ENCODE measurements around the gene C9orf72. TPM values are rescaled to one million over a fixed set of nuclear protein-coding genes. Genes with fewer than 3 reads are reported as not detected.

The C9orf72 gene
- total and polyA plus RNA-seq, 2 of the 13 experiments (the other 11 are each of a cell fraction or from before 2014, with no cell fraction given): 3.1 to 5.9 TPM

DNA sequence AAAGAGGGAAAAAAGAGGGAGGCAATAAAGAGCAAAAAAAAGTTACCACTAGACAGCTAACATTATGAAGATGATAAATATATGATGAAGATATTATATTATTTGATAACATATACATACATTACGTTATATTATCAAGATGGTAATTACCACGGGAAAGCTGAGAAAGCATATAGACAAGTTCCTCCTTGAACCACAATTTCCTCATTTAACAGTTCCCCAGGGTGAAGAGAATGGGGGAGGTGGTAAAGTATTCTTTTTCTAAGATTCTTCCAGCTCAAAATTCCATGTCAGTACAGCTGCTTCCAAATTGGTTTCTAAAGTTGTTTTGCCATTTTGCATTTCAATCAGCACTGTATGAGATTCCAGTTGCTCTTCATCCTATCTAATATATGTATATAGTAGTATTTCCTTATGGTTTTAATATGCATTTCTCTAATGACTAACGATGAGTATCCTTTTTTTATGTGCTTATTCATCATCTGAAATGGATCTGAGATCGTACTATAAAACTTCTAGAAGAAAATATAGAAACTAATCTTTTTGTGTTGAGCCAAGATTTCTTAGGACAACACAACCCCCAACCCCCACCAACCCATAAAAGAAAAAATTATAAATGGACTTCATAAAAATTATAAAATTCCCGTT lies 49.5 kb upstream of the C9orf72 start:
- BruUV-seq (replicated peaks): no TSS peak
- no peak overlapping the region for H3K4me3 ChIP-seq (replicated peaks in 1 of 3; ENCODE audit: insufficient read depth in 1 of 3, low read depth in 2 of 3, low read length in 3 of 3)
- H3K27me3 ChIP-seq (ENCODE audit: control insufficient read depth in 1 of 2, insufficient read depth in 2 of 2, low read length in 2 of 2): no peaks in the 10 kb centered on the region
- H4K20me1 ChIP-seq (ENCODE audit: insufficient read depth, low read length): no peaks in the 10 kb centered on the region
- H3K9me3 ChIP-seq (ENCODE audit: low read length): no peaks in the 10 kb centered on the region
- no peak overlapping the region for H3K4me2 ChIP-seq (ENCODE audit: low read depth, low read length)
- peaks cover 9% of the 10 kb centered on the region for H3K4me1 ChIP-seq (ENCODE audit: insufficient read depth, low read length)
- intact Hi-C loops (cut with micrococcal nuclease; ENCODE audit: unreplicated experiment): no loop called here
- ATAC-seq (no peak), DNase-seq (ENCODE audit: low spot score) (no peak), FAIRE-seq (no peak)
- H3K79me2 ChIP-seq (ENCODE audit: insufficient read depth, low read length): no peaks in the 10 kb centered on the region
- H3K9ac ChIP-seq (ENCODE audit: insufficient read depth, low read depth, low read length): no peak overlapping the region
- CTCF ChIA-PET (ENCODE audit: low intra/inter-chr PET ratio, low total read pairs): no interaction called here
- no peak overlapping the region for H2AFZ ChIP-seq (ENCODE audit: low read length)
- no peak overlapping the region for H3K27ac ChIP-seq (ENCODE audit: extremely low read length, insufficient read depth, low read length)
- in situ Hi-C loops (cut with HindIII; ENCODE audit: extremely low pct_ligation_motif_present, low pct_unique_long_range_greater_than_20kb): no loop called here
- 19% methylated on average over 5 of the region's 5 CpGs for WGBS (ENCODE audit: low lambda C conversion rate)
- POLR2A ChIA-PET: no interaction called here
- no peaks in the 10 kb centered on the region for H3K36me3 ChIP-seq (replicated peaks in 1 of 2; ENCODE audit: control insufficient read depth in 1 of 2, insufficient read depth in 2 of 2, low read length in 2 of 2)
- TF ChIP-seq POGZ (CRISPR knock-in tag; IDR thresholded peaks at IDR 0.05) (no peak), ZNF510 (CRISPR knock-in tag; IDR thresholded peaks at IDR 0.05; ENCODE audit: low read depth) (no peak), ELF4 (CRISPR knock-in tag; IDR thresholded peaks at IDR 0.05; ENCODE audit: borderline replicate concordance) (no peak), ZNF766 (CRISPR knock-in tag; IDR thresholded peaks at IDR 0.05; ENCODE audit: borderline replicate concordance) (no peak), SPEN (CRISPR knock-in tag; IDR thresholded peaks at IDR 0.05; ENCODE audit: low read depth) (no peak), ZBTB7A (CRISPR knock-in tag; IDR thresholded peaks at IDR 0.05) (no peak), ZNF160 (CRISPR knock-in tag; IDR thresholded peaks at IDR 0.05) (no peak), RAD21 (CRISPR knock-in tag; IDR thresholded peaks at IDR 0.05) (no peak), NR2F6 (IDR thresholded peaks at IDR 0.05) (no peak), NR2F6 (CRISPR knock-in tag; IDR thresholded peaks at IDR 0.05) (no peak)
- TF ChIP-seq, protein P1, sequence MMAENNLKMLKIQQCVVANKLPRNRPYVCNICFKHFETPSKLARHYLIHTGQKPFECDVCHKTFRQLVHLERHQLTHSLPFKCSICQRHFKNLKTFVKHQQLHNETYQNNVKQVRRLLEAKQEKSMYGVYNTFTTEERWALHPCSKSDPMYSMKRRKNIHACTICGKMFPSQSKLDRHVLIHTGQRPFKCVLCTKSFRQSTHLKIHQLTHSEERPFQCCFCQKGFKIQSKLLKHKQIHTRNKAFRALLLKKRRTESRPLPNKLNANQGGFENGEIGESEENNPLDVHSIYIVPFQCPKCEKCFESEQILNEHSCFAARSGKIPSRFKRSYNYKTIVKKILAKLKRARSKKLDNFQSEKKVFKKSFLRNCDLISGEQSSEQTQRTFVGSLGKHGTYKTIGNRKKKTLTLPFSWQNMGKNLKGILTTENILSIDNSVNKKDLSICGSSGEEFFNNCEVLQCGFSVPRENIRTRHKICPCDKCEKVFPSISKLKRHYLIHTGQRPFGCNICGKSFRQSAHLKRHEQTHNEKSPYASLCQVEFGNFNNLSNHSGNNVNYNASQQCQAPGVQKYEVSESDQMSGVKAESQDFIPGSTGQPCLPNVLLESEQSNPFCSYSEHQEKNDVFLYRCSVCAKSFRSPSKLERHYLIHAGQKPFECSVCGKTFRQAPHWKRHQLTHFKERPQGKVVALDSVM (CRISPR knock-in tag; IDR thresholded peaks at IDR 0.05): no peak
- TF ChIP-seq, protein P2, sequence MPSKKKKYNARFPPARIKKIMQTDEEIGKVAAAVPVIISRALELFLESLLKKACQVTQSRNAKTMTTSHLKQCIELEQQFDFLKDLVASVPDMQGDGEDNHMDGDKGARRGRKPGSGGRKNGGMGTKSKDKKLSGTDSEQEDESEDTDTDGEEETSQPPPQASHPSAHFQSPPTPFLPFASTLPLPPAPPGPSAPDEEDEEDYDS (CRISPR knock-in tag; IDR thresholded peaks at IDR 0.05): no peak
- TF ChIP-seq, protein P3, sequence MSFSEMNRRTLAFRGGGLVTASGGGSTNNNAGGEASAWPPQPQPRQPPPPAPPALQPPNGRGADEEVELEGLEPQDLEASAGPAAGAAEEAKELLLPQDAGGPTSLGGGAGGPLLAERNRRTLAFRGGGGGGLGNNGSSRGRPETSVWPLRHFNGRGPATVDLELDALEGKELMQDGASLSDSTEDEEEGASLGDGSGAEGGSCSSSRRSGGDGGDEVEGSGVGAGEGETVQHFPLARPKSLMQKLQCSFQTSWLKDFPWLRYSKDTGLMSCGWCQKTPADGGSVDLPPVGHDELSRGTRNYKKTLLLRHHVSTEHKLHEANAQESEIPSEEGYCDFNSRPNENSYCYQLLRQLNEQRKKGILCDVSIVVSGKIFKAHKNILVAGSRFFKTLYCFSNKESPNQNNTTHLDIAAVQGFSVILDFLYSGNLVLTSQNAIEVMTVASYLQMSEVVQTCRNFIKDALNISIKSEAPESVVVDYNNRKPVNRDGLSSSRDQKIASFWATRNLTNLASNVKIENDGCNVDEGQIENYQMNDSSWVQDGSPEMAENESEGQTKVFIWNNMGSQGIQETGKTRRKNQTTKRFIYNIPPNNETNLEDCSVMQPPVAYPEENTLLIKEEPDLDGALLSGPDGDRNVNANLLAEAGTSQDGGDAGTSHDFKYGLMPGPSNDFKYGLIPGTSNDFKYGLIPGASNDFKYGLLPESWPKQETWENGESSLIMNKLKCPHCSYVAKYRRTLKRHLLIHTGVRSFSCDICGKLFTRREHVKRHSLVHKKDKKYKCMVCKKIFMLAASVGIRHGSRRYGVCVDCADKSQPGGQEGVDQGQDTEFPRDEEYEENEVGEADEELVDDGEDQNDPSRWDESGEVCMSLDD (CRISPR knock-in tag; IDR thresholded peaks at IDR 0.05; ENCODE audit: borderline replicate concordance): no peak
- TF ChIP-seq, protein P4, sequence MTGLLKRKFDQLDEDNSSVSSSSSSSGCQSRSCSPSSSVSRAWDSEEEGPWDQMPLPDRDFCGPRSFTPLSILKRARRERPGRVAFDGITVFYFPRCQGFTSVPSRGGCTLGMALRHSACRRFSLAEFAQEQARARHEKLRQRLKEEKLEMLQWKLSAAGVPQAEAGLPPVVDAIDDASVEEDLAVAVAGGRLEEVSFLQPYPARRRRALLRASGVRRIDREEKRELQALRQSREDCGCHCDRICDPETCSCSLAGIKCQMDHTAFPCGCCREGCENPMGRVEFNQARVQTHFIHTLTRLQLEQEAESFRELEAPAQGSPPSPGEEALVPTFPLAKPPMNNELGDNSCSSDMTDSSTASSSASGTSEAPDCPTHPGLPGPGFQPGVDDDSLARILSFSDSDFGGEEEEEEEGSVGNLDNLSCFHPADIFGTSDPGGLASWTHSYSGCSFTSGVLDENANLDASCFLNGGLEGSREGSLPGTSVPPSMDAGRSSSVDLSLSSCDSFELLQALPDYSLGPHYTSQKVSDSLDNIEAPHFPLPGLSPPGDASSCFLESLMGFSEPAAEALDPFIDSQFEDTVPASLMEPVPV (CRISPR knock-in tag; IDR thresholded peaks at IDR 0.05): no peak
- TF ChIP-seq, protein P5, sequence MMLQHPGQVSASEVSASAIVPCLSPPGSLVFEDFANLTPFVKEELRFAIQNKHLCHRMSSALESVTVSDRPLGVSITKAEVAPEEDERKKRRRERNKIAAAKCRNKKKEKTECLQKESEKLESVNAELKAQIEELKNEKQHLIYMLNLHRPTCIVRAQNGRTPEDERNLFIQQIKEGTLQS (CRISPR knock-in tag; IDR thresholded peaks at IDR 0.05): no peak
- TF ChIP-seq, protein P6, sequence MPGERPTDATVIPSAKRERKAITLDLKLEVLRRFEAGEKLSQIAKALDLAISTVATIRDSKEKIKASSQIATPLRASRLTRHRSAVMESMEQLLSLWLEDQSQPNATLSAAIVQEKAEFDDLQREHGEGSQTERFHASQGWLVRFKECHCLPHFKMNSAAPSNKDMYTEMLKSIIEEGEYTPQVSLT (CRISPR knock-in tag; IDR thresholded peaks at IDR 0.05; ENCODE audit: borderline replicate concordance, low read depth): no peak

Data from HepG2 (cell line).